A172 (cell line): ENCODE data around the gene CAMKK2. TPM values are rescaled to one million over a fixed set of nuclear protein-coding genes. Genes with fewer than 3 reads are reported as not detected.
"Not testable (repeated sequence)": the region's sequence is repeated elsewhere in the genome, so short reads cannot be mapped to it uniquely, and the experiment has no call there.

Source experiments
- DNase-seq: peaks from one replicate; pipeline ENCODE4 v3.0.0-alpha.2; 2015; ENCODE audit warnings: low spot score
- total RNA-seq: library from RNA; depleted of rRNA; stranded (reverse); fragments of >200 nt; shearing (Covaris generic); gene quantifications from 2 replicates; pipeline ENCODE4 v1.2.3, GENCODE V29; 2014; rRNA removed

Gene CAMKK2
- total RNA-seq = 9.6 and 9.8 TPM in 2 replicates

GRCh38 chr12:121296618-121297434, at the start of gene CAMKK2:
Gene CAMKK2, minus strand, starts transcription at chr12:121296709. Its CDS starts 22,183 bp downstream, at chr12:121274526.
- peak; percentile 38 for DNase-seq

- no peak for DNase-seq
Measured at GRCh38 chr12:121345151-121345815, 48.8 kb upstream of the CAMKK2 start.

DNA sequence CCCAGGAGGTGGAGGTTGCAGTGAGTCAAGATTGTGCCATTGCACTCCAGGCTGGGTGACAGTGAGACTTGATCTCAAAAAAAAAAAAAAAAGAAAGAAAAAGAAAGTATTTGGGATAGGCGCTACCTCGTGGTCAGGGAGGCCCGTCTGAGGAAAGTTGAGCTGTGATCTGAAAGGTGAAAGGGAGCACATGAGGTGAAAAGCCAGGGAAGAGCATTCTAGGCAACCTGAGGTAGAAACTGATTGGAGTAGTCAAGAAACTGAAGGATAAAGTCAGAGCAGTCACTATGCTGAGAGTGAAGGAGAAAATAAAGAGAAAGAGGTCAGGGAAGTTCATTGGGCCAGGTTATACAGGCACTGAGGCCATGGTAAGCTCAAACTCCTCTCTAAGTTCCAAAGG, 48.0 kb upstream of the CAMKK2 start:
- DNase-seq = no peak

- DNase-seq = no peak
Measured at GRCh38 chr12:121337416-121337815, 40.9 kb upstream of the CAMKK2 start.

DNA sequence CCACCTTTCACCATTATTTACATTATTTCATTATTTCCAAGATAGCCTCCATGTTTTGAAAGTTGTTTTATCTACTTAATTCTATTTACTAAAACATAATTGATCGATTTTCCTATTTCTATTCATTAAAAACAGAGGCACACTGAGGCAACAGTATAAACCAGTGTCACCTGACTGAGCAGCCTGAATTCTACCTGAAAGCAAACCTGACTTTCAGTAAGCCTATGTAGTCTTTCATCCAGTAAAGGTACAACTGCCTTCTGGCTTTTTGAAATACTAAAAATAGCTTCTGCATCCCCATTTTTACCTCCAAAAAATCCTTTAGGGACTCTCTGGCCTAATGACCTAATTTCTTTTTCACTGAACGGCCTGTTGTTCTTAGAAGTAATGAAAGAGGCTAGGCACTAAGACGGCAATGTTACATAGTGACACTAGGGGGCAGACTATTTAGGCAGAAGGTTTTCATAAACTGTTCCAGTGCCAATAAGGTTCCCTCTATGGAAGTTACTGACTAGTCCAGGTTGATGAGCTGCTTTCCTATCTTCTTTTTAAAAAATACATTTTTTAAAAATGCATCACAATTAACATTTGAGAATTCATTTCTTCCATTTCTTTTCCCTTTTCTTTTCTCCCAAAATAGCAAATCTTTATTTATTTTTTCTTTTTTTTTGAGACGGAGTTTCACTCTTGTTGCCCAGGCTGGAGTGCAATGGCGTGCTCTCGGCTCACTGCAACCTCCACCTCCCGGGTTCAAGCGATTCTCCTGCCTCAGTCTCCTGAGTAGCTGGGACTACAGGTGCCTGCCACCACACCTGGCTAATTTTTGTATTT, 38.2 kb upstream of the CAMKK2 start:
- DNase-seq = peak; percentile 71

DNA sequence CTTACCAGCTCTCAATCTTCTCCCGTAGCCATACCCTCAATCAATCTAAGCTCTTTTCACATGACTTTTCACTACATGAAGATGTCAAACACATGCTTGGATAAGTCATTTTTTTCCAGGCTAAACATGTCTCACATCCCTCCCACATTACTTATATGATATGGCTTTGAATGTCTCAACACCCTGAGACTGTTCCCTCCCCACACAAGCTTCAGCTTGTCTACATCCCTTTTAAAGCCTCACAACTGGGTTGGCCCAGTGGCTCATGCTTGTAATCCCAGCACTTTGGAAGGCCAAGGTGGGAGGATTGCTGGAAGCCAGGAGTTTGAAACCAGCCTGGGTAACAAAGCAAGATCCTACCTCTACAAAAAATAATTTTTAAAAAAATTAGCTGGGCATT, 37.2 kb upstream of the CAMKK2 start:
- DNase-seq = no peak

GRCh38 chr12:121331248-121331647, 34.7 kb upstream of the CAMKK2 start:
- DNase-seq = no peak

- DNase-seq = no peak
Measured at GRCh38 chr12:121330692-121331091, 34.2 kb upstream of the CAMKK2 start.

DNA sequence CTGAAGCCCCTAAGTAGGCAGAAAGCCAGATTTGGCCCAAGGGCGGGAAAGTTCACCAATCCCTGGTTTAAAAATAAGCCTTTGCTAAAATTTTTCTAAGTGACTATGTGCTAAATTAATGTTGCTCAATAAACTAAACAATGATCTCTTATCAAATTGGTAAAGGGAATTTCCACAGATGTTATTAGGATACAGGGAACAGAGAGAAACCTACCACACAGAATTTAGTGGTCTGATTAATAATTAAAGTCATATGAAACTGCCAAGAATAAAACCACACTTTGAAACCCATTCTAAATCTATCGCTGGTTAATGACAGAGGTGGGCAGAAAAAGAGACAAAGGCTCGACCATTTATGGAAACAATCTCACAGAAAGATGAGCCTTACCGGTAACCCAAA, 33.7 kb upstream of the CAMKK2 start:
- DNase-seq = no peak

DNA sequence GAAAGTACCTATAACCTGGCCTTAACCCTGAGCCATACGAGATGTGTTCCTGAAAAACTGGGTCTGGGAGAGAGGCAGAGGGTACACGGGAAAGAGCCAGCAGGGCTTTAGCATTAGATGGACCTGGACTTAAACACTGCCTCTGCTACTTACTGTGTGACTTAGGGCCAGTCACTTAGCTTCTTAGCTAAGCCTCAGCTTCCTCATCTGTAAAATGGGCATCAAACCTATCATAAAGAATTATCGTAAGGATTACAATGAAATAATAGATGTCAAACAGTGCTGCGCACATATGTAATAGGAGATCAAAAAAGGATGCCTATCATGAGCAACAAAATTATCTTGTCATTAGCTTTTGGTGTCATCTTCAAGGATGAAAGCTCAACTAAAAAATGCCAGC, 32.1 kb upstream of the CAMKK2 start:
- no peak for DNase-seq

DNA sequence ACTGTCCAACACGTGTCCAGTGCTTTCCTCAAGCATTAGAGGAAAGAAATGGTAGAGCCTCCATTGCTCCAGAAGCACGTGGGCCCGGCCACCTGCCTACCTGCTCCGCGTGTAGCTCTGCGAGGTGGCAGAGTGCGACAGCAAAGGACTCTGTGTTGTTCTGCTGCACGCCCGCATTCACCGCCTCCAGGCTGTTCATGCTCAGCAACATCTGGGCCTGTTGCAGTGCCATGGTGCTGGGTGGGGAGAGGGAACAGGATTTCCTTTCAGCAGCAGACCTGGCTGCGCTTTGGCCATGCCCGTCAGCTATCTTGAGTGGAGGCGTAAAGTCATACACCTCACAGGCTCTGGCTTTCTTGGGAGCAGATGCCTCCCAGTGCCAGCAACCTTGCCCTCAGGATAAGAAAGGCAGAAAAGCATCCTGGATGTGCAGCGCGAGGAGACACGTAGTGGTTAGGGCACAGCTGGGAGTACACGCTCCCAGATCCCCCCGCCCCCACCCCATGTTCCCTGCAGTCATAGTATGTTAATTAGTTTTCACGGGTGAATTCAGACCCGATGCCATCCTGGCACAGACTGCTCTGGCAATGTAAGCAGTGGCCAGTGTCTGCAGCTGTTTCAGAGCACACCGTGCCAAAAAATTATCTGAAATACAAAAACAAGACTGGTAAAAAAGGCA, 30.6 kb upstream of the CAMKK2 start:
- no peak for DNase-seq

DNA sequence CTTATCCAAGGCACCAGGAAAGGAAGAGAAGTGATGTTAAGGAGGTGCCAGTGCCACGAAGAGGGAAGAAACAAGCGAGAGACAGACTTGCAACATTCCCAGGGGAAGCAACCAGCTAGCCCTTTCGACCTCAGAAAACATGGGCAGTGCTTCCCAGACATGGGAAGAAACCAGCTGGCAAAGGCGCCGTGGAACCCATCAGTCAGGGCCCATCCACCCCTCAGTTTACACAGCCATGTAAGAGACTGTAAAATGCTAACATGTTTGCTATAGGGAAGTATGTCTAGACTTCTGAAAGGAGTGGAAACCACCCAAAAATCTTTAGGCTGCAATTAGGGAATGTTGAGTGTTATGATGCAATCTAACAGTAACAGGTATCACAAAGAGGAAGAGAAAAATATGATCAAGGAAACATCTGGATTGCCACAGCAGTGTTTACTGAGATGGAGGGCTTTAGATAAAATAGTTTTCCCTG, 29.4 kb upstream of the CAMKK2 start:
- no peak for DNase-seq

GRCh38 chr12:121323908-121324307, 27.4 kb upstream of the CAMKK2 start:
- no peak for DNase-seq

GRCh38 chr12:121318121-121318520, 21.6 kb upstream of the CAMKK2 start:
- DNase-seq = no peak

- DNase-seq = no peak
Measured at GRCh38 chr12:121314431-121314830, 17.9 kb upstream of the CAMKK2 start.

GRCh38 chr12:121310231-121310630, 13.7 kb upstream of the CAMKK2 start:
- not testable (repeated sequence) for DNase-seq

- not testable (repeated sequence) for DNase-seq
Measured at GRCh38 chr12:121307397-121307796, 10.9 kb upstream of the CAMKK2 start.

DNA sequence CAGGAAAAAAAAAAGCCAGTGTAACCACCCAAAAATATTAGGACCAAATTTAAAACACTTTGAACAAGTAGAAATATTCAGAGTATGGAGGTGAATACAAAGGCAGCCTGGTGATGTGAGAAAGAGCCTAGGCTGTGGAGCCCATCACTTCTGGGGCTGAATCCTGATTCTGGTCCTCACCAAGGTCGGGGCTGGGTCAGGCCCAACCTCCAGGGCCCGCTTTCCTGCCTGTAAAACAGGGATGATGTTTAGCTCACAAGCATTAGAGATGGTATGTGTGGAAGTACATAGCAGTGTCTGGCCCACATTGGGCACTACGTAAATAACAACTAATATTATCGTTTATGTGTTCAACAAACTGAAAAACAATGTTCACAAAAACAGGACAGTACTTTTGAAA, 7.8 kb upstream of the CAMKK2 start:
- DNase-seq = no peak

GRCh38 chr12:121301876-121302275, 5.4 kb upstream of the CAMKK2 start:
- no peak for DNase-seq

- no peak for DNase-seq
Measured at GRCh38 chr12:121300083-121300819, 3.7 kb upstream of the CAMKK2 start.

DNA sequence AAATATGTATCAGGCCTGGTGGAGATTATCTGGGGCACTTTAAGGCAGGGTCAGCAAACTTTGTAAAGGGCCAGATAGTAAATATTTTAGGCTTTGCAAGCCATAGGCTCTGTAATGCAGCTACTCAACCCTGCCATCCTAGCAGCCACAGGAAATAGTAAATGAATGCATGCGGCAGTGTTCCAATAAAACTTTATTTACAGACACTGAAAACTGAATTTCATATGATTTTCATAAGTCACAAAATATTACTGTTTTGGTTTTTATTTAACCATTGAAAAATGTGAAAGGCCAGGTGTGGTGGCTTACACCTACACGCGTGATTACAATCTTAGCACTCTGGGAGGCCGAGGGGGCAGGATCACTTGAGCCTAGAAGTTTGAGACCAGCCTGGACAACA, 3.2 kb upstream of the CAMKK2 start:
- DNase-seq = no peak
